GM23248 (cell line): ENCODE measurements around the gene SH3RF1.

Source experiments
- EZH2 ChIP-seq: fragments of 200-600 bp; sonication (generic); IDR thresholded peaks from 2 replicates; pipeline ENCODE4 v1.6.1; 2018; ENCODE audit warnings: antibody characterized with exemption, mild to moderate bottlenecking; ENCODE audit not compliant: insufficient read depth, poor library complexity, severe bottlenecking
- EZH2phosphoT487 ChIP-seq: fragments of 200-600 bp; sonication (generic); IDR thresholded peaks from 2 replicates; pipeline ENCODE4 v1.6.1; 2018; ENCODE audit warnings: antibody characterized with exemption, moderate library complexity, mild to moderate bottlenecking, low read depth; ENCODE audit not compliant: insufficient read depth

DNA sequence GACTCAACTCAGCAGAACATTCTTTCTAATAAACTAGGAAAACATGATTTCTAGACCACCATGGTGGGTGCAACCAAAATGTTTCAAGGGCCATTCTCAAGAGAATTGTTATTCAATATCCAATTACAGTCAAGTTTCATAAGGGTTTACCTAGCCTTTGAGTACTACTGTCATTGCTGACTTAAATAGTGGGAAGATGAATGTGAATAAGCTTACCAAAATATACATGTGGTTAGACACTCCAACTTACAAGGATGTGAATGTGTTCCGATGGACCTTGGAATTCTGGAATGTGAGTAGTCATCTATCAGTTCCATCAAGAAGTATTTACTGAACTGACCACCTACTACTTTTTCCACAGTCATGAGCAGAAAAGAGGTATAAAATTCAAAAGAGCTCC, 16.9 kb downstream of the SH3RF1 start:
- TF ChIP-seq EZH2phosphoT487, result peak; percentile 98
- TF ChIP-seq EZH2, result no peak
